Measurements from ENCODE around the gene AHCY. TPM values are rescaled to one million over a fixed set of nuclear protein-coding genes. Genes with fewer than 3 reads are reported as not detected.
"Not testable (repeated sequence)": the region's sequence is repeated elsewhere in the genome, so short reads cannot be mapped to it uniquely, and the experiment has no call there.

The AHCY gene
- total RNA-seq, 2 donors from 2014 or later = 162 to 170 TPM

- 99% methylated on average over 11 of the region's 11 CpGs for WGBS
- DNase-seq (ENCODE audit: low spot score) = no peak
- Histone ChIP-seq H3K9me3 (no peaks in the 10 kb centered on the region), H3K4me3 (no peak overlapping the region), H3K27me3 (replicated peaks; ENCODE audit: insufficient read depth) (no peaks in the 10 kb centered on the region), H3K27ac (no peak overlapping the region), H3K4me1 (replicated peaks) (no peaks in the 10 kb centered on the region), H3K36me3 (peaks cover 11 to 23% of the 10 kb centered on the region in 2 donors)
- intact Hi-C loops (cut with DNase I) = no loop called here
- no peak for TF ChIP-seq CTCF (IDR thresholded peaks at IDR 0.05)
Observed at GRCh38 chr20:34290471-34290870, 12.7 kb downstream of the AHCY start.

- 91% methylated on average over 5 of the region's 5 CpGs for WGBS
- intact Hi-C loops (cut with DNase I); DNase-seq (ENCODE audit: low spot score); H3K4me3 ChIP-seq; H3K9me3 ChIP-seq; H3K27ac ChIP-seq; H3K4me1 ChIP-seq (replicated peaks); H3K27me3 ChIP-seq (replicated peaks; ENCODE audit: insufficient read depth): not testable (repeated sequence)
- peaks cover 16 to 18% of the 10 kb centered on the region in 2 donors for H3K36me3 ChIP-seq
Observed at GRCh38 chr20:34287500-34287899, 15.7 kb downstream of the AHCY start.

GRCh38 chr20:34285450-34285849, 17.7 kb downstream of the AHCY start:
- Histone ChIP-seq H3K9me3 (no peaks in the 10 kb centered on the region), H3K27ac (no peak overlapping the region), H3K4me3 (no peak overlapping the region), H3K36me3 (peaks cover 13 to 14% of the 10 kb centered on the region in 2 donors), H3K27me3 (replicated peaks; ENCODE audit: insufficient read depth) (no peaks in the 10 kb centered on the region), H3K4me1 (replicated peaks) (no peaks in the 10 kb centered on the region)
- 93% methylated on average over 13 of the region's 16 CpGs for WGBS
- DNase-seq (ENCODE audit: low spot score) = no peak
- TF ChIP-seq POLR2AphosphoS5 (IDR thresholded peaks at IDR 0.05) (no peak), CTCF (IDR thresholded peaks at IDR 0.05) (no peak), POLR2A (IDR thresholded peaks at IDR 0.05) (no peak)
- intact Hi-C loops (cut with DNase I) = no loop called here

GRCh38 chr20:34283844-34284243, 19.3 kb downstream of the AHCY start:
- Histone ChIP-seq H3K27me3 (replicated peaks; ENCODE audit: insufficient read depth) (no peaks in the 10 kb centered on the region), H3K4me1 (replicated peaks) (no peaks in the 10 kb centered on the region), H3K36me3 (peaks cover 6 to 8% of the 10 kb centered on the region in 2 donors), H3K27ac (no peak overlapping the region), H3K9me3 (no peaks in the 10 kb centered on the region), H3K4me3 (no peak overlapping the region)
- no peak for TF ChIP-seq POLR2A (IDR thresholded peaks at IDR 0.05)
- TF ChIP-seq CTCF (IDR thresholded peaks at IDR 0.05) = no peak
- TF ChIP-seq POLR2AphosphoS5 (IDR thresholded peaks at IDR 0.05) = no peak
- 81% methylated on average over 1 of the region's 1 CpG for WGBS
- intact Hi-C loops (cut with DNase I) = no loop called here
- DNase-seq (ENCODE audit: low spot score) = no peak

GRCh38 chr20:34282041-34282440, 21.1 kb downstream of the AHCY start:
- no peak for TF ChIP-seq POLR2A (IDR thresholded peaks at IDR 0.05)
- Histone ChIP-seq H3K4me1 (replicated peaks) (no peaks in the 10 kb centered on the region), H3K4me3 (no peak overlapping the region), H3K27me3 (replicated peaks; ENCODE audit: insufficient read depth) (no peaks in the 10 kb centered on the region), H3K9me3 (no peaks in the 10 kb centered on the region), H3K27ac (no peak overlapping the region), H3K36me3 (peaks cover 6 to 8% of the 10 kb centered on the region in 2 donors)
- no peak for DNase-seq (ENCODE audit: low spot score)
- WGBS = 94% methylated on average over 4 of the region's 4 CpGs
- intact Hi-C loops (cut with DNase I) = no loop called here

GRCh38 chr20:34281177-34281576, 22.0 kb downstream of the AHCY start:
- peaks cover 6 to 8% of the 10 kb centered on the region in 2 donors for H3K36me3 ChIP-seq
- TF ChIP-seq CTCF (IDR thresholded peaks at IDR 0.05) (no peak), POLR2AphosphoS5 (IDR thresholded peaks at IDR 0.05) (no peak), POLR2A (IDR thresholded peaks at IDR 0.05) (no peak)
- WGBS = 86% methylated on average over 3 of the region's 3 CpGs

More at GRCh38 chr20:34281177-34281576, 22.0 kb downstream of the AHCY start:
- no peaks in the 10 kb centered on the region for H3K27me3 ChIP-seq (replicated peaks; ENCODE audit: insufficient read depth)
- intact Hi-C loops (cut with DNase I) = no loop called here
- H3K9me3 ChIP-seq = no peaks in the 10 kb centered on the region
- no peak overlapping the region for H3K4me3 ChIP-seq
- H3K27ac ChIP-seq = no peak overlapping the region
- DNase-seq (ENCODE audit: low spot score) = no peak
- no peaks in the 10 kb centered on the region for H3K4me1 ChIP-seq (replicated peaks)

All from prostate gland (tissue), 2 donors.